Measurements from ENCODE around the gene HECA.

DNA sequence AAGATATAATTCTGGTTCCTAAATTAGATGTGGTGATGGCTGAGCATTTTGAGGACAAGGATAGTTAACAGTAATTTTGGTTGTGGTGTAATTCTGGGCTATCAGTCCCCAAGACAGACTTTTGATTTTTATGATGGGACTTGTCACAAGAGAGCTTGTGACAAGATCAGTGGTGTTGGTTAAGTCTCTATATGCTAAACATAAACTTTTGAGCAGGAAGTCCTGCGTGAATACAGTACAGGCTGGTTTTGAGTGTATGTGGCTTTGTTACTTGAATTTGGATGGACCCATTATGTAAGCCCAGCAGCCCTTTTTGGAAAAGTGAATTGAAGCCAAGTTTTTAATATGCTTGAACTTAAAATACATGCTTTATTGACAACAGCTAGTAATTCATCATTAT lies 38.9 kb downstream of the HECA start:
- TF ChIP-seq CTCF (conservative IDR thresholded peaks at IDR 0.05; ENCODE audit: low read depth, low read length) (no peak), EZH2 (IDR thresholded peaks at IDR 0.05; ENCODE audit: borderline replicate concordance, low read depth, low read length, poor library complexity, severe bottlenecking) (no peak)

All from A673 (cell line).